SK-N-SH (cell line): ENCODE results near the gene CASK. TPM values are rescaled to one million over a fixed set of nuclear protein-coding genes. Genes with fewer than 3 reads are reported as not detected.

ENCODE experiments used
- CTCF ChIA-PET: fragments of 300-600, 350-600 bp; formaldehyde crosslinking; extraction: SDS; loops from one replicate; lab custom pipeline; 2021; lab: Yijun Ruan, JAX
- POLR2A ChIA-PET: fragments of 350-600 bp; sonication (Branson Sonifier 250); formaldehyde crosslinking; extraction: SDS; loops from one replicate; lab custom pipeline; 2020; ENCODE audit warnings: antibody characterized with exemption, inconsistent platforms; lab: Yijun Ruan, JAX
- DNase-seq: peaks from one replicate; pipeline ENCODE4 v3.0.0; 2012
- H2AFZ ChIP-seq: fragments of 200-600 bp; sonication (generic); 2 replicates; pipeline ENCODE4 v1.8.1; 2016; ENCODE audit warnings: antibody characterized with exemption, mild to moderate bottlenecking, low read depth
- H3F3A ChIP-seq: fragments of 200-600 bp; sonication (generic); replicated peaks from 2 replicates; pipeline ENCODE3; 2016; ENCODE audit warnings: antibody characterized with exemption, mild to moderate bottlenecking; ENCODE audit not compliant: insufficient read depth
- H3K27ac ChIP-seq, 2 experiments: fragments of 200-500 bp in 1 of 2; fragments of 200-600 bp in 1 of 2; sonication (Bioruptor generic) in 1 of 2; sonication (generic), shearing (Covaris generic) in 1 of 2; 2 replicates each; pipeline versions ENCODE4 v1.5.1 to v1.6.1; 2014 to 2016; ENCODE audit warnings: low read depth in 2 of 2, inconsistent platforms in 1 of 2, low read length in 1 of 2, mild to moderate bottlenecking in 1 of 2, mixed read lengths in 1 of 2
- H3K27me3 ChIP-seq: fragments of 200-600 bp; sonication (generic), shearing (Covaris generic); 2 replicates; pipeline ENCODE4 v1.6.1; 2016; ENCODE audit warnings: mixed run types; ENCODE audit not compliant: insufficient read depth
- H3K36me3 ChIP-seq, 2 experiments: fragments of 200-500 bp in 1 of 2; fragments of 200-600 bp in 1 of 2; sonication (Bioruptor generic) in 1 of 2; sonication (generic) in 1 of 2; replicated peaks in 1 of 2; 2 replicates each; pipeline versions ENCODE3 to v1.5.1; 2014 to 2016; ENCODE audit warnings: low read length in 1 of 2, mild to moderate bottlenecking in 1 of 2; ENCODE audit not compliant: insufficient read depth in 2 of 2, control insufficient read depth in 1 of 2
- H3K4me1 ChIP-seq, 2 experiments: fragments of 200-500 bp in 1 of 2; fragments of 200-600 bp in 1 of 2; sonication (Bioruptor generic) in 1 of 2; sonication (generic), shearing (Covaris generic) in 1 of 2; 2 replicates each; pipeline versions ENCODE4 v1.5.1 to v1.6.1; 2014 to 2016; ENCODE audit warnings: low read depth in 1 of 2, low read length in 1 of 2, mixed run types in 1 of 2; ENCODE audit not compliant: insufficient read depth in 2 of 2, control insufficient read depth in 1 of 2
- H3K4me2 ChIP-seq: fragments of 200-600 bp; sonication (generic), shearing (Covaris generic); 2 replicates; pipeline ENCODE4 v1.6.1; 2017; ENCODE audit warnings: mixed run types
- H3K4me3 ChIP-seq, 2 experiments: fragments of 200-500 bp in 1 of 2; fragments of 200-600 bp in 1 of 2; sonication (Bioruptor generic) in 1 of 2; sonication (generic), shearing (Covaris generic) in 1 of 2; 2 replicates each; pipeline versions ENCODE4 v1.5.1 to v1.8.1; 2014 to 2016; ENCODE audit warnings: low read depth in 2 of 2, inconsistent platforms in 1 of 2, low read length in 1 of 2, mild to moderate bottlenecking in 1 of 2, mixed read lengths in 1 of 2, moderate library complexity in 1 of 2
- H3K79me2 ChIP-seq: fragments of 200-600 bp; sonication (generic); 2 replicates; pipeline ENCODE4 v1.8.1; 2017; ENCODE audit warnings: mild to moderate bottlenecking; ENCODE audit not compliant: insufficient read depth
- H3K9ac ChIP-seq: fragments of 200-600 bp; sonication (generic); 2 replicates; pipeline ENCODE4 v1.6.1; 2017; ENCODE audit warnings: mixed run types
- H3K9me2 ChIP-seq: fragments of 200-600 bp; sonication (generic); 2 replicates; pipeline ENCODE4 v1.6.1; 2017; ENCODE audit warnings: mixed run types
- H3K9me3 ChIP-seq: fragments of 200-600 bp; sonication (generic); 2 replicates; pipeline ENCODE4 v1.6.1; 2017; ENCODE audit warnings: mixed run types, mild to moderate bottlenecking, moderate library complexity
- H4K20me1 ChIP-seq: fragments of 200-600 bp; sonication (generic); 2 replicates; pipeline ENCODE4 v1.6.1; 2017; ENCODE audit warnings: mild to moderate bottlenecking, mixed run types; ENCODE audit not compliant: insufficient read depth
- CHD2 ChIP-seq: fragments of 150-350 bp; IDR thresholded peaks from 2 replicates; pipeline ENCODE4 v1.6.1; 2018; ENCODE audit warnings: low read length; ENCODE audit not compliant: partially characterized antibody
- ELF1 ChIP-seq: IDR thresholded peaks from 2 replicates; pipeline ENCODE4 v1.4.0; 2012
- EP300 ChIP-seq, 2 experiments: IDR thresholded peaks; 2 replicates each; pipeline versions ENCODE4 v1.4.0 to v1.6.1; 2012; ENCODE audit warnings: borderline replicate concordance in 1 of 2, low read depth in 1 of 2, low read length in 1 of 2
- EZH2phosphoT487 ChIP-seq: fragments of 200-600 bp; sonication (generic); IDR thresholded peaks from 2 replicates; pipeline ENCODE4 v1.6.1; 2017; ENCODE audit warnings: low read depth, mixed run types, mild to moderate bottlenecking, antibody characterized with exemption, moderate library complexity, borderline replicate concordance
- FOSL2 ChIP-seq: IDR thresholded peaks from 2 replicates; pipeline ENCODE4 v1.4.0; 2012; ENCODE audit warnings: low read depth, mild to moderate bottlenecking, moderate library complexity, borderline replicate concordance
- FOXJ3 ChIP-seq: sonication (generic); formaldehyde crosslinking; IDR thresholded peaks from 2 replicates; pipeline ENCODE4 v1.5.1; 2020; ENCODE audit warnings: mild to moderate bottlenecking, missing genetic modification reagents
- FOXM1 ChIP-seq: IDR thresholded peaks from 2 replicates; pipeline ENCODE4 v1.4.0; 2012; ENCODE audit warnings: low read depth, mild to moderate bottlenecking
- GABPA ChIP-seq: IDR thresholded peaks from 2 replicates; pipeline ENCODE4 v1.4.0; 2012; ENCODE audit warnings: low read depth, mild to moderate bottlenecking
- GATA2 ChIP-seq: sonication (generic); formaldehyde crosslinking; IDR thresholded peaks from 2 replicates; pipeline ENCODE4 v1.5.0; 2020; ENCODE audit warnings: mild to moderate bottlenecking, missing genetic modification reagents
- JUND ChIP-seq: IDR thresholded peaks from 2 replicates; pipeline ENCODE4 v1.4.0; 2012
- NFIC ChIP-seq: IDR thresholded peaks from 2 replicates; pipeline ENCODE4 v1.4.0; 2012; ENCODE audit warnings: borderline replicate concordance
- RAD21 ChIP-seq: IDR thresholded peaks from 2 replicates; pipeline ENCODE4 v1.6.1; 2012; ENCODE audit warnings: mild to moderate bottlenecking, low read length
- RCOR1 ChIP-seq: fragments of 150-350 bp; IDR thresholded peaks from 2 replicates; pipeline ENCODE4 v1.6.1; 2017; ENCODE audit warnings: antibody characterized with exemption, low read length
- SIN3A ChIP-seq: IDR thresholded peaks from 2 replicates; pipeline ENCODE4 v1.6.1; 2012; ENCODE audit warnings: low read depth, mild to moderate bottlenecking, low read length, moderate library complexity, borderline replicate concordance
- SMC3 ChIP-seq: IDR thresholded peaks from 2 replicates; pipeline ENCODE4 v1.6.1; 2012; ENCODE audit warnings: low read depth, low read length, improper control_type of control experiment
- TAF1 ChIP-seq: IDR thresholded peaks from 2 replicates; pipeline ENCODE4 v1.6.1; 2012; ENCODE audit warnings: low read depth, mild to moderate bottlenecking, low read length, moderate library complexity, borderline replicate concordance
- TCF12 ChIP-seq: IDR thresholded peaks from 2 replicates; pipeline ENCODE4 v1.4.0; 2012
- YY1 ChIP-seq: IDR thresholded peaks from 2 replicates; pipeline ENCODE4 v1.4.0; 2012; ENCODE audit warnings: low read depth, mild to moderate bottlenecking
- WGBS: methylation state at CpG from one replicate; pipeline ENCODE4 v1.1.6; 2017; ENCODE audit warnings: low lambda C conversion rate; 5-methylcytosine and 5-hydroxymethylcytosine counted together
- polyA plus RNA-seq, 3 experiments: library from polyadenylated mRNA; depleted of rRNA; stranded (reverse); fragments of >200 nt; gene quantifications; 2 replicates each; pipeline ENCODE4 v1.2.3, GENCODE V29; 2012
- TF ChIP-seq, protein P1 (sequence below): fragments of 150-350 bp; IDR thresholded peaks from 2 replicates; pipeline ENCODE4 v1.6.1; 2017; ENCODE audit warnings: antibody characterized with exemption, low read length, low read depth, borderline replicate concordance
- TF ChIP-seq, protein P2 (sequence below): IDR thresholded peaks from 2 replicates; pipeline ENCODE4; 2012
- TF ChIP-seq, protein P3 (sequence below): IDR thresholded peaks from 2 replicates; pipeline ENCODE4 v1.4.0; 2012; ENCODE audit warnings: low read depth
- TF ChIP-seq, protein P4 (sequence below): IDR thresholded peaks from 2 replicates; pipeline ENCODE4 v1.4.0; 2012; ENCODE audit warnings: low read depth, borderline replicate concordance
- TF ChIP-seq, protein P5 (sequence below): IDR thresholded peaks from 2 replicates; pipeline ENCODE4 v1.4.0; 2012; ENCODE audit warnings: low read depth, borderline replicate concordance

Gene CASK
- polyA plus RNA-seq, 1 of the 3 experiments (the other 2 are of a cell fraction): 7.0 TPM

DNA sequence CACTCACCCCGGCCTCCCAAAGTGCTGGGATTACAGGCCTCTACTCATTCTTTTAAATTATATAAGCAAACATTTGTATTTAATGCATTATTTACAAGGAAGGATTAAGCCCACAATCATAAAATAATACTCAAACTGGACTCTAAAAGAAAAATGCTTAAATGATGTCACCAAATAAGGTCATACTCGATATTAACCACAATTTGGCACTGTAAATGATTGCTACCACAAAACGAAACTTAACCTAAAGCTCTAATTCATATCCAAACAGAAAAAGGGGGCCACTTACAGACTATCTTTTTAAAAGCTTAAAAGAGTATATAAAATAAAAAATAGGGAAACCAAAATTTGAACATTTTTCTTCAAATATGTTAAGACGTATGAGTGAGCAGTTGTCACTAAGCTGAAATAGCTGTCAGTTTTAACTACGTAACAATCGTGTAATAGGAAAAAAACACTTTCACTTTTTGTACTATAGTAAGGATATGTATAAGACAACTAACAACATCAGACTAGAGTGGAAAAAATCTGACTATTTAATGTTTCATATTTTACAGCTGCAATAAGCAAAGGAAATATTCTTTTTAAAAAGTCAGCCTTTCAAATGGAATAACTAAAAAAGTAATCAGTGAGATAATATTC, 342.8 kb downstream of the CASK start:
- no peaks in the 10 kb centered on the region for H3K4me1 ChIP-seq
- H4K20me1 ChIP-seq: no peaks in the 10 kb centered on the region
- no peak overlapping the region for H2AFZ ChIP-seq
- H3K4me3 ChIP-seq: no peak overlapping the region
- H3K27ac ChIP-seq: no peak overlapping the region
- H3K9ac ChIP-seq: no peak overlapping the region
- WGBS: 58% methylated on average over 6 of the region's 6 CpGs
- TF ChIP-seq, protein P1, sequence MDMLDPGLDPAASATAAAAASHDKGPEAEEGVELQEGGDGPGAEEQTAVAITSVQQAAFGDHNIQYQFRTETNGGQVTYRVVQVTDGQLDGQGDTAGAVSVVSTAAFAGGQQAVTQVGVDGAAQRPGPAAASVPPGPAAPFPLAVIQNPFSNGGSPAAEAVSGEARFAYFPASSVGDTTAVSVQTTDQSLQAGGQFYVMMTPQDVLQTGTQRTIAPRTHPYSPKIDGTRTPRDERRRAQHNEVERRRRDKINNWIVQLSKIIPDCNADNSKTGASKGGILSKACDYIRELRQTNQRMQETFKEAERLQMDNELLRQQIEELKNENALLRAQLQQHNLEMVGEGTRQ: no peak
- TF ChIP-seq JUND (no peak), GATA2 (no peak), NFIC (no peak), FOXJ3 (CRISPR knock-in tag) (no peak), CHD2 (no peak), RCOR1 (no peak), SMC3 (no peak), YY1 (no peak)
- TF ChIP-seq, protein P2, sequence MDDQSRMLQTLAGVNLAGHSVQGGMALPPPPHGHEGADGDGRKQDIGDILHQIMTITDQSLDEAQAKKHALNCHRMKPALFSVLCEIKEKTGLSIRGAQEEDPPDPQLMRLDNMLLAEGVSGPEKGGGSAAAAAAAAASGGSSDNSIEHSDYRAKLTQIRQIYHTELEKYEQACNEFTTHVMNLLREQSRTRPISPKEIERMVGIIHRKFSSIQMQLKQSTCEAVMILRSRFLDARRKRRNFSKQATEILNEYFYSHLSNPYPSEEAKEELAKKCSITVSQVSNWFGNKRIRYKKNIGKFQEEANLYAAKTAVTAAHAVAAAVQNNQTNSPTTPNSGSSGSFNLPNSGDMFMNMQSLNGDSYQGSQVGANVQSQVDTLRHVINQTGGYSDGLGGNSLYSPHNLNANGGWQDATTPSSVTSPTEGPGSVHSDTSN: no peak
- TF ChIP-seq, protein P3, sequence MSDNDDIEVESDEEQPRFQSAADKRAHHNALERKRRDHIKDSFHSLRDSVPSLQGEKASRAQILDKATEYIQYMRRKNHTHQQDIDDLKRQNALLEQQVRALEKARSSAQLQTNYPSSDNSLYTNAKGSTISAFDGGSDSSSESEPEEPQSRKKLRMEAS: no peak
- TF ChIP-seq, protein P4, sequence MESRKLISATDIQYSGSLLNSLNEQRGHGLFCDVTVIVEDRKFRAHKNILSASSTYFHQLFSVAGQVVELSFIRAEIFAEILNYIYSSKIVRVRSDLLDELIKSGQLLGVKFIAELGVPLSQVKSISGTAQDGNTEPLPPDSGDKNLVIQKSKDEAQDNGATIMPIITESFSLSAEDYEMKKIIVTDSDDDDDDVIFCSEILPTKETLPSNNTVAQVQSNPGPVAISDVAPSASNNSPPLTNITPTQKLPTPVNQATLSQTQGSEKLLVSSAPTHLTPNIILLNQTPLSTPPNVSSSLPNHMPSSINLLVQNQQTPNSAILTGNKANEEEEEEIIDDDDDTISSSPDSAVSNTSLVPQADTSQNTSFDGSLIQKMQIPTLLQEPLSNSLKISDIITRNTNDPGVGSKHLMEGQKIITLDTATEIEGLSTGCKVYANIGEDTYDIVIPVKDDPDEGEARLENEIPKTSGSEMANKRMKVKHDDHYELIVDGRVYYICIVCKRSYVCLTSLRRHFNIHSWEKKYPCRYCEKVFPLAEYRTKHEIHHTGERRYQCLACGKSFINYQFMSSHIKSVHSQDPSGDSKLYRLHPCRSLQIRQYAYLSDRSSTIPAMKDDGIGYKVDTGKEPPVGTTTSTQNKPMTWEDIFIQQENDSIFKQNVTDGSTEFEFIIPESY: no peak
- no peaks in the 10 kb centered on the region for H3K9me2 ChIP-seq
- H3K27me3 ChIP-seq: no peaks in the 10 kb centered on the region
- no peak overlapping the region for H3K4me2 ChIP-seq
- H3F3A ChIP-seq: no peaks in the 10 kb centered on the region
- CTCF ChIA-PET: interaction anchor here (0.6 to 1.5 kb wide), 3 partner anchors 22 to 355 kb away, joined by 3 read pairs; no protein-coding TSS in a partner anchor
- peaks cover 0 to 4% of the 10 kb centered on the region in 2 experiments for H3K36me3 ChIP-seq
- POLR2A ChIA-PET: no interaction called here
- no peaks in the 10 kb centered on the region for H3K79me2 ChIP-seq
- no peak for DNase-seq
- H3K9me3 ChIP-seq: no peaks in the 10 kb centered on the region

DNA sequence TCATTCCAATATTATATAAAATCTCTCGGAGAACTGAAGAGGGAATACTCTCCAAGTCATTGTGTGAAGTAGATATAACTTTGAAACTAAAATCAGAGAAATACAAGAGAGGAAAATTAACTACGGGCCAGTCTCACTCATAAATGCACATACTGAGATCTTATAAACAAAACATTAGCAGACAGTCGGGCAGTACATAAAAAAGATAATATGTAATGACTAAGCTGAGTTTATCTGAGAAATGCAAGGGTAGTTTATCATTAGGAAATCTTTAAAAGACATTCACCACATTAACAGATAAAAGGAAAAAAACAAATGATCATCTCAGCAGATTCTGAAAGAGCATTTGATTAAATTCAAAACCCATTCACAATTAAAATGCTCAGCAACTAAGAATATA, 359.5 kb downstream of the CASK start:
- no peak for DNase-seq
- no peak overlapping the region for H2AFZ ChIP-seq
- H3K4me3 ChIP-seq: no peak overlapping the region
- no peak overlapping the region for H3K9ac ChIP-seq
- POLR2A ChIA-PET: no interaction called here
- H4K20me1 ChIP-seq: no peaks in the 10 kb centered on the region
- CTCF ChIA-PET: interaction anchor here (0.6 to 1.0 kb wide), 2 partner anchors 114 to 196 kb away, joined by 3 to 4 read pairs; no protein-coding TSS in a partner anchor
- H3K79me2 ChIP-seq: no peaks in the 10 kb centered on the region
- no peaks in the 10 kb centered on the region for H3K36me3 ChIP-seq
- H3K27ac ChIP-seq: no peak overlapping the region
- no peaks in the 10 kb centered on the region for H3K9me2 ChIP-seq
- TF ChIP-seq ELF1 (no peak), NFIC (no peak), JUND (no peak), FOXJ3 (CRISPR knock-in tag) (no peak), TCF12 (no peak), FOXM1 (no peak), EP300 (IDR thresholded peaks at IDR 0.05; ENCODE audit: borderline replicate concordance in 1 of 2, low read depth in 1 of 2, low read length in 1 of 2) (no peak), FOSL2 (no peak), SIN3A (no peak), TAF1 (no peak), RAD21 (no peak), GABPA (no peak), EZH2phosphoT487 (no peak)
- TF ChIP-seq, protein P5, sequence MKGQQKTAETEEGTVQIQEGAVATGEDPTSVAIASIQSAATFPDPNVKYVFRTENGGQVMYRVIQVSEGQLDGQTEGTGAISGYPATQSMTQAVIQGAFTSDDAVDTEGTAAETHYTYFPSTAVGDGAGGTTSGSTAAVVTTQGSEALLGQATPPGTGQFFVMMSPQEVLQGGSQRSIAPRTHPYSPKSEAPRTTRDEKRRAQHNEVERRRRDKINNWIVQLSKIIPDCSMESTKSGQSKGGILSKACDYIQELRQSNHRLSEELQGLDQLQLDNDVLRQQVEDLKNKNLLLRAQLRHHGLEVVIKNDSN: no peak
- WGBS: 25% methylated on average over 3 of the region's 3 CpGs
- H3F3A ChIP-seq: no peaks in the 10 kb centered on the region
- H3K4me1 ChIP-seq: no peaks in the 10 kb centered on the region; a peak in 1 of 4 replicates
- no peaks in the 10 kb centered on the region for H3K27me3 ChIP-seq
- H3K9me3 ChIP-seq: no peaks in the 10 kb centered on the region
- no peak overlapping the region for H3K4me2 ChIP-seq
